Liver (tissue), 3 donors: ENCODE results near the gene CDON.

ENCODE experiments used
- CTCF ChIP-seq: fragments of 150-350 bp; IDR thresholded peaks from 2 replicates; pipeline ENCODE4 v1.5.1; 2017; ENCODE audit warnings: improper control_type of control experiment, low read depth, low read length; ENCODE audit not compliant: missing input control
- EGR1 ChIP-seq, 2 donors: IDR thresholded peaks; 2 replicates each; pipeline ENCODE4 v1.6.1; 2016 to 2018; ENCODE audit warnings: antibody characterized with exemption in 2 of 2, low read depth in 2 of 2
- JUND ChIP-seq, 2 donors: IDR thresholded peaks; 2 replicates each; pipeline ENCODE4 v1.6.1; 2016; ENCODE audit warnings: antibody characterized with exemption in 2 of 2
- MAX ChIP-seq: IDR thresholded peaks from 2 replicates; pipeline ENCODE4 v1.6.1; 2016; ENCODE audit warnings: antibody characterized with exemption
- RAD21 ChIP-seq, 2 donors: IDR thresholded peaks; 2 replicates each; pipeline ENCODE4 v1.6.1; 2016; ENCODE audit warnings: antibody characterized with exemption in 2 of 2, mild to moderate bottlenecking in 2 of 2
- TAF1 ChIP-seq: conservative IDR thresholded peaks from 2 replicates; pipeline ENCODE4 v1.6.1; 2016; ENCODE audit warnings: antibody characterized with exemption, mild to moderate bottlenecking
- YY1 ChIP-seq: IDR thresholded peaks from 2 replicates; pipeline ENCODE4 v1.6.1; 2016; ENCODE audit warnings: antibody characterized with exemption, mild to moderate bottlenecking
- donor health status: healthy.
- donor health status: healthy.

- TF ChIP-seq JUND (IDR thresholded peaks at IDR 0.05) (no peak), EGR1 (IDR thresholded peaks at IDR 0.05; ENCODE audit: low read depth in 2 of 2) (no peak), CTCF (no peak), RAD21 (IDR thresholded peaks at IDR 0.05) (no peak), TAF1 (no peak), MAX (no peak), YY1 (no peak)
Observed at GRCh38 chr11:126081915-126082250, 19.2 kb upstream of the CDON start.
